ENCODE data around the gene TLE7. TPM values are rescaled to one million over a fixed set of nuclear protein-coding genes. Genes with fewer than 3 reads are reported as not detected.

The TLE7 gene
- total RNA-seq, 6 experiments from 2014 or later, result not detected

DNA sequence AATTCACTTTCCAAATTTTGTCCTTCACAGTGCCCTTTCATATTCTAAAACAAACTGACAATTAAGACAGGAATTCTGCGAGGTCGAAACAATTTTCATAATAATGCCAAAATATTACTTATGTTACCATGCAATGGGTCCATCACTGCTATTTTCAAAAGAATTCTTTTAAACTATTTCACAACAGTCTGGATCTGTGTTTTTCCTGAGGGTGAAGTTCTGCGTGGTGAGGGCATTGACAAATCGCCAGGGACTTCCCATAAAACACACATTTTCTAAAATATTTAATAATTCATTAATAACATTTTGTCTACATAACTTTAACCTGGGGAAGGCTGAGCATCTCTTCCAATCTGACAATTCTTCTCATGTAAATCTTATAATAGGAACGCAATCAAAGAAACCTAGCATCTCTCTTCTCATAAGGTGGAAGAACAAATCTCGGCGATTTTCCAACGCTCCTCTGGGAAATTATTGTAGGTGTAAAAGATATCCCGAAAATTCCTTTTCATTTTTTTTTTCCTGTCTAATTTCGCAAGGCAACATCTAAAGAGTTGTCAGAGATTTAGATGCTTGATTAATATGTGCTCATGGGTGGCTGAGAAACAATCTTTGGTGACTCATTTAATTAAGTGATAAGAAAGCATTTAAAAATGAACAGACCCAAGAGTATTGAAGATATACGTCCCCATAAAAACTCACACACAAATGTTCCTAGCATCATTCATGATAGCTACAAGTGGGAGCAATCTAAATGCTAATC is 41.9 kb downstream of the TLE7 start:
- no peak overlapping the region for H3K27ac ChIP-seq

GRCh38 chr16:71396594-71396993 is 45.3 kb downstream of the TLE7 start:
- intact Hi-C loops (cut with DNase I), result no loop called here
- Histone ChIP-seq H3K4me3 (no peak overlapping the region), H3K36me3 (no peaks in the 10 kb centered on the region), H3K27ac (no peak overlapping the region), H3K9me3 (no peaks in the 10 kb centered on the region), H3K4me1 (no peaks in the 10 kb centered on the region), H3K27me3 (no peaks in the 10 kb centered on the region)
- no peak for ATAC-seq
- 43% methylated on average over 5 of the region's 10 CpGs for WGBS (ENCODE audit: insufficient coverage, low coverage, low lambda C conversion rate, missing lambda C conversion rate)
- TF ChIP-seq, protein P1, sequence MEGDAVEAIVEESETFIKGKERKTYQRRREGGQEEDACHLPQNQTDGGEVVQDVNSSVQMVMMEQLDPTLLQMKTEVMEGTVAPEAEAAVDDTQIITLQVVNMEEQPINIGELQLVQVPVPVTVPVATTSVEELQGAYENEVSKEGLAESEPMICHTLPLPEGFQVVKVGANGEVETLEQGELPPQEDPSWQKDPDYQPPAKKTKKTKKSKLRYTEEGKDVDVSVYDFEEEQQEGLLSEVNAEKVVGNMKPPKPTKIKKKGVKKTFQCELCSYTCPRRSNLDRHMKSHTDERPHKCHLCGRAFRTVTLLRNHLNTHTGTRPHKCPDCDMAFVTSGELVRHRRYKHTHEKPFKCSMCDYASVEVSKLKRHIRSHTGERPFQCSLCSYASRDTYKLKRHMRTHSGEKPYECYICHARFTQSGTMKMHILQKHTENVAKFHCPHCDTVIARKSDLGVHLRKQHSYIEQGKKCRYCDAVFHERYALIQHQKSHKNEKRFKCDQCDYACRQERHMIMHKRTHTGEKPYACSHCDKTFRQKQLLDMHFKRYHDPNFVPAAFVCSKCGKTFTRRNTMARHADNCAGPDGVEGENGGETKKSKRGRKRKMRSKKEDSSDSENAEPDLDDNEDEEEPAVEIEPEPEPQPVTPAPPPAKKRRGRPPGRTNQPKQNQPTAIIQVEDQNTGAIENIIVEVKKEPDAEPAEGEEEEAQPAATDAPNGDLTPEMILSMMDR (IDR thresholded peaks at IDR 0.05), result no peak
- no peak for TF ChIP-seq POLR2A (IDR thresholded peaks at IDR 0.05)
- DNase-seq, result no peak

More for the DNA sequence above, 41.9 kb downstream of the TLE7 start:
- no peaks in the 10 kb centered on the region for H3K4me1 ChIP-seq
- TF ChIP-seq POLR2A (IDR thresholded peaks at IDR 0.05), result no peak
- TF ChIP-seq, protein P1 (IDR thresholded peaks at IDR 0.05), result no peak
- 71% methylated on average over 11 of the region's 11 CpGs for WGBS (ENCODE audit: insufficient coverage, low coverage, low lambda C conversion rate, missing lambda C conversion rate)
- H3K36me3 ChIP-seq, result no peaks in the 10 kb centered on the region
- no peaks in the 10 kb centered on the region for H3K27me3 ChIP-seq
- ATAC-seq (no peak), DNase-seq (no peak)
- H3K9me3 ChIP-seq, result no peaks in the 10 kb centered on the region
- intact Hi-C loops (cut with DNase I), result no loop called here
- no peak overlapping the region for H3K4me3 ChIP-seq

DNA sequence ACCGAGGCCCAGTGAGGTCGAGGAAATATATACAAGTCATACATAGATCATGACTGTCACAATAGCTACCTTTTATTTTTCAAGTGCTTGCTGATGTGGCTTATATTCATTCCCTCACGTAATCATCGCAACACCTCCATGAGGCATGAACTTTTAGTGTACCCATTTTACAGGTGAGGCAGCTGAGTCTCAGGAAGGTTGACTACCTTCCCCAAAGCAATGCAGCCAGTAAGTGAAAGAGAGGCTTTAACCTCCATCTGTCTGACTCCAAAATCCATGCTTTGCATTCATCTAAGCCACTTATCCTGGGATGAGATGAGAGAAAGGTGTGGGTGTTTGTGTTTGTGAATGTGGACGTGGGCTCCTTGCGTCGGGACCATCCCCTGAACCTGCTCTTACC is 52.5 kb downstream of the TLE7 start:
- H3K27ac ChIP-seq, result no peak overlapping the region
- TF ChIP-seq, protein P1 (IDR thresholded peaks at IDR 0.05), result no peak
- TF ChIP-seq POLR2A (IDR thresholded peaks at IDR 0.05), result no peak
- no peak overlapping the region for H3K4me3 ChIP-seq
- intact Hi-C loops (cut with DNase I), result no loop called here
- H3K9me3 ChIP-seq, result no peaks in the 10 kb centered on the region
- 74% methylated on average over 6 of the region's 7 CpGs for WGBS (ENCODE audit: insufficient coverage, low coverage, low lambda C conversion rate, missing lambda C conversion rate)
- DNase-seq, result no peak
- no peaks in the 10 kb centered on the region for H3K4me1 ChIP-seq
- H3K36me3 ChIP-seq, result no peaks in the 10 kb centered on the region
- ATAC-seq, result no peak
- no peaks in the 10 kb centered on the region for H3K27me3 ChIP-seq

GRCh38 chr16:71387045-71387871 is 54.6 kb downstream of the TLE7 start:
- Histone ChIP-seq H3K9me3 (no peaks in the 10 kb centered on the region), H3K4me1 (no peaks in the 10 kb centered on the region), H3K4me3 (no peak overlapping the region), H3K27ac (no peak overlapping the region), H3K27me3 (no peaks in the 10 kb centered on the region), H3K36me3 (no peaks in the 10 kb centered on the region)
- TF ChIP-seq, protein P1 (IDR thresholded peaks at IDR 0.05), result no peak
- WGBS (ENCODE audit: insufficient coverage, low coverage, low lambda C conversion rate, missing lambda C conversion rate), result 12% methylated on average over 8 of the region's 9 CpGs
- no peak for DNase-seq
- intact Hi-C loops (cut with DNase I), result no loop called here
- no peak for ATAC-seq

All from right lobe of liver (tissue), 6 donors.